NCI-H1436 treated with DMSO at 0.1 percent for 48 hours (cell line): ENCODE measurements around the gene AKAP4.
A peak's percentile ranks its signal among the peaks of the same experiment; 100 is the strongest.

ENCODE experiments used
- DNase-seq: peaks from one replicate; lab custom pipeline; 2025; lab: John Stamatoyannopoulos, UW

AKAP4 gene, protein sequence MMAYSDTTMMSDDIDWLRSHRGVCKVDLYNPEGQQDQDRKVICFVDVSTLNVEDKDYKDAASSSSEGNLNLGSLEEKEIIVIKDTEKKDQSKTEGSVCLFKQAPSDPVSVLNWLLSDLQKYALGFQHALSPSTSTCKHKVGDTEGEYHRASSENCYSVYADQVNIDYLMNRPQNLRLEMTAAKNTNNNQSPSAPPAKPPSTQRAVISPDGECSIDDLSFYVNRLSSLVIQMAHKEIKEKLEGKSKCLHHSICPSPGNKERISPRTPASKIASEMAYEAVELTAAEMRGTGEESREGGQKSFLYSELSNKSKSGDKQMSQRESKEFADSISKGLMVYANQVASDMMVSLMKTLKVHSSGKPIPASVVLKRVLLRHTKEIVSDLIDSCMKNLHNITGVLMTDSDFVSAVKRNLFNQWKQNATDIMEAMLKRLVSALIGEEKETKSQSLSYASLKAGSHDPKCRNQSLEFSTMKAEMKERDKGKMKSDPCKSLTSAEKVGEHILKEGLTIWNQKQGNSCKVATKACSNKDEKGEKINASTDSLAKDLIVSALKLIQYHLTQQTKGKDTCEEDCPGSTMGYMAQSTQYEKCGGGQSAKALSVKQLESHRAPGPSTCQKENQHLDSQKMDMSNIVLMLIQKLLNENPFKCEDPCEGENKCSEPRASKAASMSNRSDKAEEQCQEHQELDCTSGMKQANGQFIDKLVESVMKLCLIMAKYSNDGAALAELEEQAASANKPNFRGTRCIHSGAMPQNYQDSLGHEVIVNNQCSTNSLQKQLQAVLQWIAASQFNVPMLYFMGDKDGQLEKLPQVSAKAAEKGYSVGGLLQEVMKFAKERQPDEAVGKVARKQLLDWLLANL

DNA sequence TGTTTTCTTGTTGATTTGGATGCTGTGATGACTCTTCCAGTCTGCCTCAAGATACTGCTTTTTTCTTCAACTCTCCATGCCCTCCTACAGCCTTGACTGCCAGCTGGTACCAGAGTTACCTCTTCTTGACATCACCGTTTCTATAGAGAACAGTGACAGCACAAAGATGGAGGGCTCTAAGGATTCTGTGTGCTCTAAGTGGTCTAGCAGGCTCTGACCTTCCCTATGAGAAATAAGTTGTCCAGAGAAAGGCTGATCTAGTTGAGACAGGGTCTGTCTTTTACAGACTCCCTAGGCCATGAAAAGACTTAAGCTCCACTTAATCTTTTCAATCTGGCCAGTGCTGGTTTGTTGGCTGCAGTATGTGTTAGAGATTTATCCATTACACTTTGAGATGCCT, at the start of gene AKAP4:
Gene AKAP4 (minus strand): TSS at position 101 of the 400 bp plus-strand sequence. CDS start 118 bp downstream, outside the sequence.
- DNase-seq: no peak

DNA sequence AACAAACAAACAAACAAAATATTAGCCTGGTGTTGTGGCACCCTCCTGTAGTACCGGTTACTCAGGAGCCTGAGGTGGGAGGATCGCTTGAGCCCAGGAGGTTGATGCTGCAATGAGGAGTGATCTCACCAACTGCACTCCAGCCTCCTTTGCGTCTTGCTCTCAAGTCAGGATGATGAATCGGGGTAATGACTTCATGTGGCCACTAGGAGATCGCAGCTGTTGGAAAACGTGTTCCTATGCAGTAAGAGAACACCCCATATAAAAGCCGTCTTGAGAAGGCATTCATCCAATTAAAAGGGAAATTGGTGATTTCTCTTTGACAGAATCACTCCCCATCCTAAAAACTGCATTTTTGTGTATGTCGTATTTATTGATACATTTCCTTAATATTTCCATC, 10.7 kb upstream of the AKAP4 start:
- no peak for DNase-seq

DNA sequence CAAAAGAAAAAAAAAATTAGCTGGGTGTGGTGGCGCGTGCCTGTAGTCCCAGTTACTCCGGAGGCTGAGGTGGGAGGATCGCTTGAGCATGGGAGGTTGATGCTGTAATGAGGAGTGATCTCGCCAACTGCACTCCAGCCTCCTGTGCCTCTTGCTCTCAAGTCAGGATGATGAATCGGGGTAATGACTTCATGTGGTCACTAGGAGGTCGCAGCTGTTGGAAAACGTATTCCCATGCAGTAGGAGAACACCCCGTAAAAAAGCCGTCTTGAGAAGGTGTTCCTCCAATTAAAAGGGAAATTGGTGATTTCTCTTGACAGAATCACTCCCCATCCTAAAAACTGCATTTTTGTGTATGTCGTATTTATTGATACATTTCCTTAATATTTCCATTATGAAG, 5.9 kb upstream of the AKAP4 start:
- no peak for DNase-seq

DNA sequence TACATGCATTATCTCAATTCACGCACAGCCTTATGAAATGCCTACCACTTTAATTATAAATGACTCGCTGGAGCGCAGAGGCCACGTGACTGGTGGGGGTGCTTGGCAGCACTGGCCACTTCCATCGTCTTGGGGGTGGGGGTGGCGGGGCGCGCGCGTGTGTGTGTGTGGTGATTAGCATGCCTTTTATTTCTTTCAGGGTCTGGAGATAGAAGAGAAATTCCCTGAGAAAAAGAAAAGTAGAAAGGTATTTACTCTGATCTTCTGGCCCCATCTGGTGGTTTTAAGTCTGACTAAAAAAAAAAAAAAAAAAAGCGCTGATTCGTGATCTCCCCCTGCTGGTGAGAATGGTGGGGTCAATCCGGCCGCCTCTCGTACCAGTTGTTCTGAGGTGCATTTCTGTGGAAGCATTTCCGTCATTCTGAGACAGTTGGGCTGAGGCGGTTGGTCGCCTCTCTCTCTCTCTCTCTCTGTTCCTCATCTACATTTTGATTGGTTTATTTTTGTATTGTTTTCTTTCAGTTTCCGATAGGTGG, 3.6 kb upstream of the AKAP4 start, which contains the start of gene CCNB3:
Gene CCNB3 (plus strand): TSS at position 402 of the 536 bp plus-strand sequence. CDS start 80,399 bp downstream, outside the sequence.
- DNase-seq: peak; percentile 4

DNA sequence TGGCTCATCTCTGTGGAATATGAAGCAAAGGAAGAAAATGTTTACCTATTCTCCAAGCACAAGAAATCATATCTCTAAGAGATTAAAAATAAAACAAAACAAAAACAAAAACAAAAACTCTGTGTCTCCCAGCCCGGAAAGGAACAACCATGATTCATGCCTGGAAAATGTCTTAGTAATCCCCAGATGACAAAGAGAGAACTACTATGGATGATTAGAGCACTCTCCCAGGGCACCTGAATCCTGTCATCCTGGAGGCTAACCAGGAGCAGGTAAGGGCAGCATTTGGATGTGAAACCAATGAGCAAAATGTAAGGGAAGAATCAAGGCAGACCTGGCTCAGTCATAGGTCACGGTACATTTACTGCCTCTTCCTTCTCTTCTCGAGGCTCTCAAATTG, 1.7 kb upstream of the AKAP4 start:
- DNase-seq: no peak

DNA sequence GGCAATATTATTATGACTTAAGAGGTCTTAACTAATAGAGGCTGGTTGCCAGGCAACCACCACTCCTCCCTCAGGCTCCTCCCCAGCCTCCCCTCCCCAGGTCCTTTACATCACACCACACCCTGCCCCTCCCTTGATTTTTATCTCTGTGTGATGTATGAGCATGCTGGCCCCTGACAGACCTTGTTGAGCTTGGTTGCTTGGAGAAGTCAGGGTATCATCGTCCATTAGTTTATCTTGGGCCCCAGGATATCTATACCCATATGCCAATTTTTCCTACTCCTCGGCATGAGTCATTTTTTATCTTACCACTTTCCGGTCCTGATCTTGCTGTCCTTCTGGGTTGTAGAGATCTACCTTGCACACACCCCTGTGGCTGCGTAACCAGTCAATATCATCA, 2.5 kb downstream of the AKAP4 start:
- no peak for DNase-seq

DNA sequence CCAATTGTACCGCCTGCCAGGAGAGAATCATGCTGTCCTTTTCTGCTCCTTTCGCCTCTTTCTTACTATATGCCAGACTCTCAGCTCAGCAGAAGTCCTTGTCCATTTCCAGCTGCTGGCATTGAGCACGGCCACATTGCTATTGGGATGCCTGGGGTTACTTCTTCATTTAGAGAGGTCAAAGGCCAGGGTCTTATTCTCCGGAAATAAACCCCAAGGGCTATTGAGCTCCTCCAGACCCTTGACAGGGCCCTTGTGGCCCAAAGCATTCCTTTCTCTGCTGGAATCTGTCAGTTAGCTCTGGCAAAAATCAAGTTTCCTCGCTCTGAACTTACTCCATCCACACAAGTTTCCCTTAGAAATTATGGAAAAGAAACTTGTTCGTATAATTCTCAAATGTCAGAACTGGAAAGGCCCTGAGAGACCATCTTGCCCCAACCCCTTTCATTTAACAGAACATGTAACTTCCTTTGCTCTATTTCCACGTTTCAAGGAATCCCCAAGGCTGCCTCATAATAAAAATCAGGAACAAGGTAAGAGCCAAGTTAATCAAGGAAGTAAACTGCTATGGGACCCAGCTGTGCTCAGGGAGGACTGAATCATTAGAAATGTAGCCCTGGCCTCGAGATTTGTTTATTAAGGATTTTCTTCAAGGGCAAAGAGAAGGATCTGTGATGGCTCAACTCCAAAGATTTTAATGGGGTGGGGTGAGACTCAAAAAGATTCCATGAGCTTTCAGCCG, 11.8 kb downstream of the AKAP4 start:
- DNase-seq: no peak

DNA sequence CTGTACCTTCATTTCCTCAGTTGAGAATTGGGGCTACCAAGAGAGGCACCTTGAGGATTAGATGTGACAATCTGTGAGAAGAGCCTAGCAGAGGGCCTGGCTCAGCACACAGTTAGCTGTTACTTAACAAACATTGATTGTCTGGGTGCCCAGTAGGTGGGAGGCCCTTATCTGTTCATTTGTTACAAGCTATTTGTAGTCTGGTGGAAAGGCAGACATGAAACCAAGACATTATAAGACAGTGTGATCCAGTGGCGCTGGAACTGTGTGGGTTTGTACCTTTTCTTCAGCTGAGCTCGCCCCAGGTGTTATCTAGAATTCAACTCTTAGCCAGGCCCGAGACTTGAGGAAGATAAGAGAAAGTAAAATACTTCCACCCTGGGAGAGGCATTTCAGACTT, 16.9 kb downstream of the AKAP4 start:
- DNase-seq: no peak

DNA sequence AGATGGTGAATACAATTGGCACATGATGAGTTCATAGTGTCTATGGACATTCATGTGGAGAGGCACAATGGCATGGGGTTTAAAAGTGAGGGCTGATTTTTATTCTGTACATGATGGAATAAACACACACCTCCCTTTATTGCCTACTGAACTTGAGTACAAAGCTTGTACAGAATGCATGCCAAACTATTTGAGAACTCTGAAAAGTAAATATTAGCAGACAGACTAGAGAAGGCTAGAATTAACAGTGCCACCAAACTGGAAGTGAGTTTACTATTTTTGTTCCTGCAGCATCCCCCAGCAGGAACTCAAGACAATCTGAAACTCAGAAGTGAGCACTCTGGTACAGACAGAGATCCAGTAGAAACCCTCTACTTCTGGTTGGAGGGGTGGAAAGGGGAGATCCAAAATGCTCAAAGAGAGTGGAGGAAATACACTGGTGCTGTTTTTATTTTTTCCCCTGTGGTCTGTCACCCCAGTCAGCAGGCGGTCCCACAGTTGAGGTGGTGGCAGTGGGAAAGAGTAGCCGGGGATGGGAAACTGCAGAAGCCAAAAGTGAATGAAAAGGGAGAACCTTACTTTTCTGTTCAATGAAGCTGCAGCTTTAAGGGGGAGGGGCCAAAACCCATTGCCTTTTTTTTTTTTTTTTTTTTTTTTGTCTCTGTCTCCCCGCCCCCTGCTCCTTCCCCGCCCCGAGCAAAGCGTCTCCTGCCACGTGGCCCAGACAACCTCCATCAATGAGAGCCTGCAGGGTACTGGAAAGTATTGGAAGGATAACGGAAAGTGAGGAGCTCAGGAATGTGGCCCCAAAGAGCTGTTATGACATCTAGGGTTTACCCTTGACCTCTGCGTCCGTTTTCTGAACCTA, 20.5 kb downstream of the AKAP4 start:
- DNase-seq: no peak

DNA sequence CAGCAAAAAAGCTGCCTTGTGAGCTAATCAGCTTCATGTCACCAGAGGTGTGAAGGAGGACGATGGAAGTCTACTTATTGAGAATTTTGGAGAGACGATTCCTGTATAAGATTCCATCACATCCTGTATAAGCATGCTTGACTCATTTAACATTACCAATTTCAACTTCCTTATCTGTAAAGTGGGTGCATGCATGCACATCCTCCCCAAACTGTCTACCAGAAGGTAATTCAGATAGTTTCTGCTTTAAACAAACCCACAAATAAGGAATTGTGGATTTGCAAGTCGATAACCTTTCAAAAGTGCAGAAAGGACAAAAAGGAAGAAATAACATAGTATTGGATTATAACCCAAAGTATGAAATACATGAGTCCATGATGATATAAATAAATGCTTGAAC, 31.1 kb downstream of the AKAP4 start:
- no peak for DNase-seq

DNA sequence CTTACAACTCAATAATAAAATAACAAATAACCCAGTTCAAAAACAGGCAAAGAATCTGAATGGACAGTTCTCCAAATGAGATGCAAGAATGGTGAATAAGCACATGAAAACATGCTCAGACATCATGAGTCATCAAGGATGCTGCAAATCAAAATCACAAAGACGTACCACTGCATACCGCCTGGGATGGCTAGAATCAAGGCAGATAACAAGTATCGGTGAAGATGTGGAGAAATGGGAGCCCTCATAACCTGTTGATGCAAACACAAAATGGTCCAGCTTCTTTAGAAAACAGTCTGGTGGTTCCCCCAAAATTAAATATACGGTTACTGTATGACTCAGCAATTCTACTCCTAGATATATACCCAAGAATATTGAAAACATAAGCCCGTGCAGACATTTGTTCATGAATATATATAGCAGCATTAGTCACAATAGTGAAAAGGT, 32.5 kb downstream of the AKAP4 start:
- DNase-seq: no peak

DNA sequence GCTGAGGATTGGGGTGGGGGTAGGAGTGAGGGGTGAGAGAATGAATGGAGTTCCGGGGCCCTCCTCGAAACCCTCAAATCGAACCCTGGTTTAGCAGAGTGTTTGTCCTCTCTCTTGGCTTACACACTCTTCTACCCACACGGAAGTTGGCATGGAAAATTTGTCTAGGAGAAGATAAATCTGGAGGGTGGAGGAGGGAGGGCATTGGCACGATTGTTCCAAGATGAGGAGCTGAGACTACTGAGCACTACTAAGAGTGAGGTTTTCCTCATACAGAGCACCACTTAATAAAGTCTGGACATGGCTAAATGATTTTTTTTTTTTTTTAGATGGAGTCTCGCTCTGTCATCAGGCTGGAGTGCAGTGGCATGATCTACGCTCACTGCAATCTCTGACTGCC, 33.4 kb downstream of the AKAP4 start:
- no peak for DNase-seq

DNA sequence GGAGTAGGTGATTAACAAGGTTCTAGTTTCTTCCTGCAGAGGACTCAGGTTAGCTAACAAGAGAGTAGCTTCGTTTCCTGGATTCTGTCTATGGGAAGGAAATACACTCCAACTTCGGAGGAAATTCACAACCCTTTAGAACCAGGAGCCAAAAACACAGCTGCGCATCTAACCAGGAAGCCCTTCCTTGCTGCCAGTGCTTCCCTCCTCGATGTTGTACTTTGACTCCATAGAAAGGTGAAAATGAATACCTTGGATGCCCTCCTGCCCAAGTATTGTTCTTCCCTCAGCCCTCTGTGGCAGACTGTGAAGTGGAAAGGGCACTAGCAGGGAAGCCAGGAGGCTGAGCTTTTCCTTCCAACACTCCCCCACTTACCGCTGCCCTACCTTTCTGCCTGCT, 35.1 kb downstream of the AKAP4 start:
- no peak for DNase-seq

DNA sequence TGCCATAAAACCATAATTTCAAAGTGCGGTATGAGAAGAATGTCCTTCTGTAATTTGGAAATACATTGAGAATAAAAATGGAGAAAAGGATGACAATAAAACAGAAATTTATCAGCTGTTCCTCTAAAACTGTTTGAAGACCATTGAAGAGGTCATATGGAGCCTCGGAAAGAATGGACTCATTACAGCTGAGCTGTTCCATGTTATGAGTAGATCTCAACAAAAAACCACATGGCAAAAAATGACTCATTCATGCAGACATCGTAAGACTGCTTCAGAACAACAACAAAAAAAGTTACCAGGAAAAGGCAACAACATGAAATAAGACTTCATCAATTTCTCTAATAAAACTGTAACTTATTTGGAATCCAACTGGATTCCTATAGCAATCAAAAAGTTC, 39.7 kb downstream of the AKAP4 start:
- DNase-seq: no peak

DNA sequence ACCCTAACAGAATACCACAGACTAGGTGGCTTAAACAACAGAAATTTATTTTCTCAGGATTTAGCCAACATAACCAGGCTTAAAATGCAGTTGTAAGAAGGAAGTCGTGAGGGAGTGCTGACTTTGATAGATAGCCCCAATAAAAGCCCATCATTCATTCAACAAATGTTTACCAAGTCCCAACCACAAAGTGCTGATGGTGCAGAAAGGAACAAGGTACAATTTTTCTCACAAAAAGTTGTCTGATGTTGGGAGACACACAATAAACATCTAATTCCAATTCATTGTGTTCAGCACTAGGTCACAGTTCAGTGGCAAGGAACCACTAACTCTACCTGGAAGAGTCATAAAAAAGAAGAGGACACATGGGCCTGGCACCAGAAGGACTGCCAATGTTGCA, 42.2 kb downstream of the AKAP4 start:
- no peak for DNase-seq

DNA sequence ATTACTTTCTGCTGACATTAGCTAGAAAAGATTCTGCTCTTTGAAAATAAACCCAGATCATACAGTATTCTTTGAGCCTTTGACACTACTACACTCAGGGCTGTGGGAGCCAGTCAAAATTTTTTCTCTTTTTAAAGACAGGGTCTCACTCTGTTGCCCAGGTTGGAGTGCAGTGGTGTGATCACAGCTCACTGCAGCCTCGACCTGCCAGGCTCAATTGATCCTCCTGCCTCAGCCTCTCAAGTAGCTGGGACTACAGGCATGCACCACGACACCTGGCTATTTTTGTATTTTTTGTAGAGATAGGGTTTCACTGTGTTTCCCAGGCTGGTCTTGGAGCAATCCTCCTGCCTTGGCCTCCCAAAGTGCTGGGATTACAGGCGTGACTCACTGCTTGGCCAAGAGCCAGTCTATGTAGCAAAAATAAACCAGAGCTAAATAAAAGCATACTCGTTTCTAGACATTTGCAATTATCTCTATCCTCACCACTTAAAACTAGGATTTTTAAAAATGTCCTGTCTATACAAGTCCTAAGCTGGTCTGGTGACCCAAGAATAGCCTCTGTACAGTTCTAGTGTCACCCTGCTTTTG, 43.2 kb downstream of the AKAP4 start:
- no peak for DNase-seq

DNA sequence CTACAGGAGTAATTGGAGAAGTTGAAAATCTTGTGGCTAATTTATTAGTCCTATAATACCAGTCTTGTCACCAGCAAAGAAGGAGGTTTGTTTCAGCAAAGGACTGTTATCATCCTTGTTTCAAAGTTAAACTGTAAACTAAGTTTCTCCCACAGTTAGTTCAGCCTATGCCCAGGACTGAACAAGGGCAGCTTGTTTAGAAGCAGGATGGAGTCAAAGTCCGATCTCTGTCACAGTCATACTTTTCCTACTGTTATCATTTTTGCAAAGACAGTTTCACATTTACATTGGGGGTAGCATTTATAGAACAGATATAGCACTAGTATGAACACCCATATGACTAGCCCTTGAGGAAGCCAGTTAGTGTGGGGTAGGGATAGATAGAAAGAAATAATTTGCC, 46.4 kb downstream of the AKAP4 start:
- no peak for DNase-seq

DNA sequence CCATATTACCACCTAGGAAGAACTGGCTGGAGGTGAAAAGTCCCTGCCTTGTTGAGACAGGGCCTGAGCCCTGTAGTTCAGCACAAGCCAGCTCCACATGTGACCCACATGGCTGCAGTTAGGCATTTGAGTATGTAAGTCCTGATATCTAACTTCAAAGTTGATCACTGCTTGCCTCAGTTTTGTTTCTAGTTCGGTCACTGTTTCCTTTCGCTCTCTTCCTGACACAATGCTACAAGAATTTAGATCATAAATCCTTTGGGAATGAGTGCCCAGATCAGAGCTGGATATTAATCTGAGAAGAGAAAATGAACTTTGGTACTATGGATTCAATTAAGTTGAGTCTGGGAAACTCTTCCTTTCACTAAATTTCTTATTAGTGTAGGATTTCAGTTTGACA, 48.4 kb downstream of the AKAP4 start:
- DNase-seq: no peak

DNA sequence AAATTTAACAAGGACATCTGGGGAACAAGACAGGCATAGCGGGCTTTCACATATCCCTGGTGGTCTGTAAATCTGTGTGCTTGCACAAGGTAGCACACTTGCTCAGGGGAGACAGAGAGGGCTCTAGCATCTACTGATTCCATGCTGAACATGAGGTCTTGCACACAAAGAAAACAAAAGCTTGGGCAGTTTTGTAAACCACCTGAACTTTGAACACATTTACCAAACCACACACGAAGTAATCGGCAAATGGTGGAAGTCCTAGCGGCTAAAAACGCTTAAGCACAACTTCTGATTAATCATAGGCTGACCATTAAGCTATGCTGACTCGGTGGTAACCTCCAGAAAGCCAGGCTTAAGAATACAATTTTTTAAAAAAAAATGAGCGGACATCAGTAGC, 52.8 kb downstream of the AKAP4 start:
- DNase-seq: no peak
